ENCODE measurements around the gene CLASRP. TPM values are rescaled to one million over a fixed set of nuclear protein-coding genes. Genes with fewer than 3 reads are reported as not detected.

The CLASRP gene
- total RNA-seq, 1 experiment from 2014 or later: 87.1 TPM

GRCh38 chr19:45115809-45116615 lies 77.2 kb downstream of the CLASRP start:
- peaks cover 8% of the 10 kb centered on the region; the same call in 1 of the 2 replicates for H3K79me2 ChIP-seq (ENCODE audit: insufficient read depth, low read length)
- H2BK20ac ChIP-seq (ENCODE audit: low read depth, low read length, poor library complexity, severe bottlenecking): no peak overlapping the region
- H2AK5ac ChIP-seq (ENCODE audit: insufficient read length, low read length): no peak overlapping the region
- H3K4me3 Mint-ChIP-seq: no peak overlapping the region
- H3K18ac ChIP-seq (ENCODE audit: insufficient read length, low read depth, low read length): no peak overlapping the region
- peaks cover 8% of the 10 kb centered on the region for H4K20me1 ChIP-seq (ENCODE audit: control insufficient read depth, insufficient read depth, insufficient read length)
- H3K36me3 Mint-ChIP-seq (ENCODE audit: insufficient read depth in 1 of 3, low read depth in 3 of 3): peaks cover 0 to 4% (median 0%) of the 10 kb centered on the region in 3 experiments; a peak in 1 of 7 replicates
- no peaks in the 10 kb centered on the region for H3K9me3 Mint-ChIP-seq
- H3K27ac ChIP-seq (ENCODE audit: insufficient read length, low read depth, low read length): no peak overlapping the region
- H3T11ph ChIP-seq (ENCODE audit: low read length): no peak overlapping the region
- no peaks in the 10 kb centered on the region for H3K27me3 ChIP-seq (ENCODE audit: insufficient read depth, low read length)
- no peak overlapping the region for H3K4me2 ChIP-seq (ENCODE audit: insufficient read depth, insufficient read length, low read length)
- no peak overlapping the region for H4K91ac ChIP-seq (ENCODE audit: insufficient read length, low read depth, low read length)
- H2BK5ac ChIP-seq (ENCODE audit: insufficient read length, low read length): no peak overlapping the region
- no peak overlapping the region for H3K9ac ChIP-seq (ENCODE audit: extremely low read depth, insufficient read length, low read length)
- no peak overlapping the region for H4K5ac ChIP-seq (ENCODE audit: insufficient read length, low read depth, low read length)
- no peaks in the 10 kb centered on the region for H3K79me1 ChIP-seq (ENCODE audit: insufficient read depth, low read depth, low read length, poor library complexity, severe bottlenecking)
- no peak for TF ChIP-seq CTCF (conservative IDR thresholded peaks at IDR 0.05)
- no peaks in the 10 kb centered on the region; the same call in 1 of the 2 replicates for H3K4me1 ChIP-seq (ENCODE audit: insufficient read depth, low read length)
- no peak overlapping the region; the same call in 1 of the 2 replicates for H3K14ac ChIP-seq (ENCODE audit: insufficient read depth, low read length)
- H2BK15ac ChIP-seq (ENCODE audit: low read depth, low read length): no peak overlapping the region
- H2AFZ ChIP-seq (ENCODE audit: low read length): no peak overlapping the region
- peaks cover 14 to 39% of the 10 kb centered on the region in 2 experiments for H3K4me1 Mint-ChIP-seq
- WGBS (ENCODE audit: extremely low coverage, insufficient read length, low lambda C conversion rate): no CpG with 5 or more reads among the region's 21 CpGs
- peak overlapping the region in 1 of 3 experiments; percentile 55; a peak in 1 of 7 replicates for H3K27ac Mint-ChIP-seq
- H3K4ac ChIP-seq (ENCODE audit: low read depth, low read length): no peak overlapping the region
- H3K56ac ChIP-seq (ENCODE audit: insufficient read length, low read depth, low read length): no peak overlapping the region
- no peaks in the 10 kb centered on the region for H3K9me3 ChIP-seq (ENCODE audit: control insufficient read depth, low read depth, low read length)
- H3K23ac ChIP-seq (ENCODE audit: insufficient read length, low read depth, low read length): no peak overlapping the region
- H3K27me3 Mint-ChIP-seq (ENCODE audit: low read depth): no peaks in the 10 kb centered on the region
- H3K23me2 ChIP-seq (ENCODE audit: insufficient read length, low read depth, low read length, poor library complexity, severe bottlenecking): no peaks in the 10 kb centered on the region
- DNase-seq: no peak
- no peak overlapping the region for H2BK12ac ChIP-seq (ENCODE audit: insufficient read length, low read depth, low read length)
- no peak overlapping the region for H4K8ac ChIP-seq (replicated peaks; ENCODE audit: insufficient read length, low read depth, low read length)
- no peak overlapping the region for H2BK120ac ChIP-seq (ENCODE audit: low read depth, low read length, poor library complexity, severe bottlenecking)
